ENCODE measurements around the gene NTM. TPM values are rescaled to one million over a fixed set of nuclear protein-coding genes. Genes with fewer than 3 reads are reported as not detected.
A peak's percentile ranks its signal among the peaks of the same experiment; 100 is the strongest.

NTM gene
- total and polyA plus RNA-seq, 12 donors, result 0.43 to 3.0 (median 1.3) TPM

- Histone ChIP-seq H3K9me3 (no peaks in the 10 kb centered on the region), H3K27ac (no peak overlapping the region), H3K4me1 (peaks cover 0 to 5% (median 0%) of the 10 kb centered on the region in 9 donors), H3K36me3 (no peaks in the 10 kb centered on the region), H3K27me3 (no peaks in the 10 kb centered on the region), H3K4me3 (no peak overlapping the region)
- intact Hi-C loops (cut with DNase I), result no loop called here
- no peak for TF ChIP-seq CTCF (IDR thresholded peaks at IDR 0.05)
- DNase-seq (no peak), ATAC-seq (no peak)
- WGBS, 2 donors, result 63 to 64% methylated on average over 1 of the region's 1 CpG
These were observed 894.2 kb downstream of the NTM start for GRCh38 chr11:132264616-132265015.

GRCh38 chr11:132278801-132279574 is 908.6 kb downstream of the NTM start:
- H3K36me3 ChIP-seq, result no peaks in the 10 kb centered on the region
- 49 to 51% methylated on average over 6 of the region's 6 CpGs for WGBS, 2 donors
- H3K4me3 ChIP-seq, result no peak overlapping the region
- H3K27me3 ChIP-seq, result no peaks in the 10 kb centered on the region
- intact Hi-C loops (cut with DNase I), result no loop called here
- H3K4me1 ChIP-seq, result peaks cover 0 to 16% (median 0%) of the 10 kb centered on the region in 9 donors
- no peak overlapping the region for H3K27ac ChIP-seq
- no peak for DNase-seq
- no peak for ATAC-seq
- no peaks in the 10 kb centered on the region for H3K9me3 ChIP-seq
- TF ChIP-seq CTCF (IDR thresholded peaks at IDR 0.05), result peak in 7 of 9 donors; percentile 20 to 48 (median 32)

- H3K27me3 ChIP-seq, result no peaks in the 10 kb centered on the region
- H3K4me3 ChIP-seq, result no peak overlapping the region
- H3K9me3 ChIP-seq, result no peaks in the 10 kb centered on the region
- TF ChIP-seq CTCF (IDR thresholded peaks at IDR 0.05), result no peak
- H3K4me1 ChIP-seq, result peaks cover 0 to 21% (median 10%) of the 10 kb centered on the region in 9 donors
- no peak overlapping the region for H3K27ac ChIP-seq
- ATAC-seq (no peak), DNase-seq (no peak)
- WGBS, 2 donors, result 94 to 95% methylated on average over 4 of the region's 4 CpGs
- no peaks in the 10 kb centered on the region for H3K36me3 ChIP-seq
- intact Hi-C loops (cut with DNase I), result no loop called here
These were observed 913.6 kb downstream of the NTM start for GRCh38 chr11:132284048-132284447.

GRCh38 chr11:132284611-132285010 is 914.2 kb downstream of the NTM start:
- Histone ChIP-seq H3K27ac (no peak overlapping the region), H3K4me1 (peaks cover 0 to 20% (median 10%) of the 10 kb centered on the region in 9 donors), H3K27me3 (no peaks in the 10 kb centered on the region), H3K9me3 (no peaks in the 10 kb centered on the region), H3K36me3 (no peaks in the 10 kb centered on the region), H3K4me3 (no peak overlapping the region)
- ATAC-seq (peak in 1 of 8 donors; percentile 15), DNase-seq (no peak)
- WGBS, 2 donors, result 93 to 95% methylated on average over 11 of the region's 11 CpGs
- intact Hi-C loops (cut with DNase I), result no loop called here
- TF ChIP-seq CTCF (IDR thresholded peaks at IDR 0.05), result no peak
